ENCODE data around the gene C12orf75.

The C12orf75 gene

DNA sequence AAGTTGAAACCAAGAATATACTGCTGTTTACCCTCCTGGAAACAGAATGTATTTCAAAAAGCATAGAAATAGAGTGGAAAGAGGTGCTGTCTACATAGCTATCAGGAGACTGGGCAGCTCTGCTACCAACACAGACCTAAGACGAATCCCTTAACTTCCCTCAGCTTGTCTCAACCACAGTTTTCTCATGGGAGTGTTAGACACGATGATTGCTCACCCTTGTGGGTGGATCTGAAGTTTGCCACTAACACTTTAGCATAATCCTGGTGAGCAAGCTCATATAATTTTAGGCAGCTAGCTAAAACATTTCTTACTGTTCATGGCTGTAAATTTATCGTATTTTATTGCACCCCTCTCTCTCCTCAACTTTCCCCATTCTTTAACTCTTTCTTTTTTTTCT is 38.5 kb downstream of the C12orf75 start:
- no peak for TF ChIP-seq TAF1 (IDR thresholded peaks at IDR 0.05; ENCODE audit: borderline replicate concordance, insufficient read depth, low read length)
- no peak for TF ChIP-seq POLR2AphosphoS5 (IDR thresholded peaks at IDR 0.05; ENCODE audit: low read depth, low read length)
- no peak for TF ChIP-seq FOXP2 (optimal IDR thresholded peaks at IDR 0.05; ENCODE audit: borderline replicate concordance, extremely low read depth, extremely low read length, insufficient read depth)
- no peak for TF ChIP-seq SIN3A (IDR thresholded peaks at IDR 0.05; ENCODE audit: borderline replicate concordance, insufficient read depth, low read length)
- TF ChIP-seq, protein P1, sequence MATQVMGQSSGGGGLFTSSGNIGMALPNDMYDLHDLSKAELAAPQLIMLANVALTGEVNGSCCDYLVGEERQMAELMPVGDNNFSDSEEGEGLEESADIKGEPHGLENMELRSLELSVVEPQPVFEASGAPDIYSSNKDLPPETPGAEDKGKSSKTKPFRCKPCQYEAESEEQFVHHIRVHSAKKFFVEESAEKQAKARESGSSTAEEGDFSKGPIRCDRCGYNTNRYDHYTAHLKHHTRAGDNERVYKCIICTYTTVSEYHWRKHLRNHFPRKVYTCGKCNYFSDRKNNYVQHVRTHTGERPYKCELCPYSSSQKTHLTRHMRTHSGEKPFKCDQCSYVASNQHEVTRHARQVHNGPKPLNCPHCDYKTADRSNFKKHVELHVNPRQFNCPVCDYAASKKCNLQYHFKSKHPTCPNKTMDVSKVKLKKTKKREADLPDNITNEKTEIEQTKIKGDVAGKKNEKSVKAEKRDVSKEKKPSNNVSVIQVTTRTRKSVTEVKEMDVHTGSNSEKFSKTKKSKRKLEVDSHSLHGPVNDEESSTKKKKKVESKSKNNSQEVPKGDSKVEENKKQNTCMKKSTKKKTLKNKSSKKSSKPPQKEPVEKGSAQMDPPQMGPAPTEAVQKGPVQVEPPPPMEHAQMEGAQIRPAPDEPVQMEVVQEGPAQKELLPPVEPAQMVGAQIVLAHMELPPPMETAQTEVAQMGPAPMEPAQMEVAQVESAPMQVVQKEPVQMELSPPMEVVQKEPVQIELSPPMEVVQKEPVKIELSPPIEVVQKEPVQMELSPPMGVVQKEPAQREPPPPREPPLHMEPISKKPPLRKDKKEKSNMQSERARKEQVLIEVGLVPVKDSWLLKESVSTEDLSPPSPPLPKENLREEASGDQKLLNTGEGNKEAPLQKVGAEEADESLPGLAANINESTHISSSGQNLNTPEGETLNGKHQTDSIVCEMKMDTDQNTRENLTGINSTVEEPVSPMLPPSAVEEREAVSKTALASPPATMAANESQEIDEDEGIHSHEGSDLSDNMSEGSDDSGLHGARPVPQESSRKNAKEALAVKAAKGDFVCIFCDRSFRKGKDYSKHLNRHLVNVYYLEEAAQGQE (IDR thresholded peaks at IDR 0.05; ENCODE audit: insufficient read depth in 1 of 2, low read depth in 2 of 2, low read length in 2 of 2): no peak

DNA sequence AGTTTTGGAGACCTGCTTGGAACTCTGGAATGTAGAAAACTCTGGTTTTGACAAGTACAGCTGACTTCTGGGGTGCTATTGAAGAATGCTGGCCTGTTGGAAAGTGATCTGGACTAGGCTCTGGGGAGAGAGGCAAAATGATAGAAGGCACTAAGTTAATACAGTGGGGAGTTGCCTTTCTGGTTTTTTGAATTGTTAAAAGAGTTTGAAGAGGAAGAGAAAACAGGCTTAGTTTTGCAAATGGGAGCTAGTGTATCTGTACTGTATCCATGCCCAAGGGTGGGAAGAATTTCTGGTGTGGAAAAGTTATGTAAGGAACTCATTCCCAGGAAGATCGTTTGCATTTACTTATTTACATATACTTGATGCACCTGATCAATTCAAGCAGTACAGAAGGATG is 43.8 kb downstream of the C12orf75 start:
- no peak for TF ChIP-seq FOXP2 (optimal IDR thresholded peaks at IDR 0.05; ENCODE audit: borderline replicate concordance, extremely low read depth, extremely low read length, insufficient read depth)
- no peak for TF ChIP-seq TAF1 (IDR thresholded peaks at IDR 0.05; ENCODE audit: borderline replicate concordance, insufficient read depth, low read length)
- no peak for TF ChIP-seq POLR2AphosphoS5 (IDR thresholded peaks at IDR 0.05; ENCODE audit: low read depth, low read length)
- TF ChIP-seq, protein P1 (IDR thresholded peaks at IDR 0.05; ENCODE audit: insufficient read depth in 1 of 2, low read depth in 2 of 2, low read length in 2 of 2): no peak
- no peak for TF ChIP-seq SIN3A (IDR thresholded peaks at IDR 0.05; ENCODE audit: borderline replicate concordance, insufficient read depth, low read length)

DNA sequence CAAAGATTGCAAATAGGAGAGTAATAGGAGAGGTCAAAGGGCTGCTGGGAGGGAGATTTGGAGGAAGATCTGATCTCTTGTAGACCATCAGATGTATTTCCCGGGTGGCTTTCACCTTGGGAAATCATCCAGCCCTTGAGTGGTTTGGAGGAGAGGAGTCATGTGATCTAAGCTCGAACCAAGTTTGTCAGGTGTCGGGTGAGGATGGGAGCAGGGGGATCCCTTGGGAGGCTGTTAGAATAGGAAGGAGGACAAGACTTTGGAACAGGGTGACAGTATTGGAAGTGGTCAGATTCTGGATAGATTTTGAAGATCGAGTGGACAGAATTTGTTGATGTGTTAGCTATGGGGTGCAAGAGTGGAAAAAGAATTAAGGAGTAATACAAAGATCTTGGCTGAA is 46.6 kb downstream of the C12orf75 start:
- TF ChIP-seq TAF1 (IDR thresholded peaks at IDR 0.05; ENCODE audit: borderline replicate concordance, insufficient read depth, low read length): no peak
- no peak for TF ChIP-seq POLR2AphosphoS5 (IDR thresholded peaks at IDR 0.05; ENCODE audit: low read depth, low read length)
- TF ChIP-seq, protein P1 (IDR thresholded peaks at IDR 0.05; ENCODE audit: insufficient read depth in 1 of 2, low read depth in 2 of 2, low read length in 2 of 2): no peak
- TF ChIP-seq FOXP2 (optimal IDR thresholded peaks at IDR 0.05; ENCODE audit: borderline replicate concordance, extremely low read depth, extremely low read length, insufficient read depth): no peak
- no peak for TF ChIP-seq SIN3A (IDR thresholded peaks at IDR 0.05; ENCODE audit: borderline replicate concordance, insufficient read depth, low read length)

DNA sequence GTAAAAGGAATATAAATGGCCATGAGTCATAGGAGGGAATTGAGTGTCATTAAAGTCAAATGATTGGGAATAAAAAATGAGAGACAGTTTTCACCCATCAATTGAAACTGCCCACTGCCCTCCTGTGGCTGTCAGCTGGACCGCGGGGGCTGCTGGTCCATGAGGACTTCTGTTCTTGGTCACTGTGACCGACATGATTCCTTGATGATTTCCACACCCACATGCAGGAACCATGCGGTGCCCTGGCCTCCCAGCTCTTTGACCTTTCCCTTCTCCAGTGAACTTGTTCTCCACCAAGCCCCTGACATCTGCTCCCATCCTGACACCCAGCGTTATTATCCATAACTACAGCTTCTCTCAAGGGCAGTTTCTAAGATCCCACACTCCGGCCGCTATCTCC is 48.4 kb downstream of the C12orf75 start:
- TF ChIP-seq FOXP2 (optimal IDR thresholded peaks at IDR 0.05; ENCODE audit: borderline replicate concordance, extremely low read depth, extremely low read length, insufficient read depth) (no peak), POLR2AphosphoS5 (IDR thresholded peaks at IDR 0.05; ENCODE audit: low read depth, low read length) (no peak), SIN3A (IDR thresholded peaks at IDR 0.05; ENCODE audit: borderline replicate concordance, insufficient read depth, low read length) (no peak), TAF1 (IDR thresholded peaks at IDR 0.05; ENCODE audit: borderline replicate concordance, insufficient read depth, low read length) (no peak)
- TF ChIP-seq, protein P1 (IDR thresholded peaks at IDR 0.05; ENCODE audit: insufficient read depth in 1 of 2, low read depth in 2 of 2, low read length in 2 of 2): no peak

Measured in PFSK-1 (cell line).